HG03025 (cell line): ENCODE data around the gene FAAP100.
"Not testable (repeated sequence)": the region's sequence is repeated elsewhere in the genome, so short reads cannot be mapped to it uniquely, and the experiment has no call there.

Experiments
- ATAC-seq: cut with Tn5 transposase; IDR thresholded peaks from one replicate; pipeline ENCODE4 v1.9.1; 2021; ENCODE audit warnings: mild to moderate bottlenecking, moderate library complexity; ENCODE audit not compliant: unreplicated experiment, low FRiP score

The FAAP100 gene

GRCh38 chr17:81552244-81553017, at the start of gene FAAP100:
TSS of gene FAAP100 (minus strand) at chr17:81552353. CDS start at chr17:81552330, 23 bp downstream.
- ATAC-seq: no peak

- no peak for ATAC-seq
These were observed 49.5 kb upstream of the FAAP100 start for GRCh38 chr17:81601525-81602120.

GRCh38 chr17:81599719-81600486, 47.8 kb upstream of the FAAP100 start:
- no peak for ATAC-seq

GRCh38 chr17:81593105-81593871, 41.1 kb upstream of the FAAP100 start:
- no peak for ATAC-seq

- ATAC-seq: no peak
These were observed 39.8 kb upstream of the FAAP100 start for GRCh38 chr17:81591971-81592370.

- no peak for ATAC-seq
These were observed 38.0 kb upstream of the FAAP100 start for GRCh38 chr17:81590121-81590520.

- no peak for ATAC-seq
These were observed 37.5 kb upstream of the FAAP100 start for GRCh38 chr17:81589612-81590011.

- ATAC-seq: no peak
These were observed 33.9 kb upstream of the FAAP100 start for GRCh38 chr17:81586096-81586495.

- not testable (repeated sequence) for ATAC-seq
These were observed 32.6 kb upstream of the FAAP100 start for GRCh38 chr17:81584771-81585170.

- ATAC-seq: no peak
These were observed 31.6 kb upstream of the FAAP100 start for GRCh38 chr17:81583589-81584342.

- no peak for ATAC-seq
These were observed 30.6 kb upstream of the FAAP100 start for GRCh38 chr17:81582749-81583148.

GRCh38 chr17:81582341-81582740, 30.2 kb upstream of the FAAP100 start:
- ATAC-seq: no peak

GRCh38 chr17:81581758-81582157, 29.6 kb upstream of the FAAP100 start:
- no peak for ATAC-seq

- ATAC-seq: no peak
These were observed 28.3 kb upstream of the FAAP100 start for GRCh38 chr17:81580481-81580880.

GRCh38 chr17:81579821-81580321, 27.7 kb upstream of the FAAP100 start:
- ATAC-seq: no peak

- ATAC-seq: no peak
These were observed 27.1 kb upstream of the FAAP100 start for GRCh38 chr17:81579298-81579697.

GRCh38 chr17:81578561-81579225, 26.5 kb upstream of the FAAP100 start:
- ATAC-seq: no peak

GRCh38 chr17:81578038-81578441, 25.9 kb upstream of the FAAP100 start:
- ATAC-seq: no peak
